C4-2B (cell line): ENCODE data around the gene MYO1E.
A peak's percentile ranks its signal among the peaks of the same experiment; 100 is the strongest.

ENCODE experiments used
- H3K27ac ChIP-seq: fragments of 450-650 bp; 2 replicates; pipeline ENCODE4 v1.5.1; 2017
- ZFX ChIP-seq: fragments of 450-650 bp; IDR thresholded peaks from 2 replicates; pipeline ENCODE4 v1.6.1; 2017
- TF ChIP-seq, protein P1 (sequence below): fragments of 450-650 bp; conservative IDR thresholded peaks from 2 replicates; pipeline ENCODE4 v1.5.1; 2017; ENCODE audit warnings: mild to moderate bottlenecking

The MYO1E gene

DNA sequence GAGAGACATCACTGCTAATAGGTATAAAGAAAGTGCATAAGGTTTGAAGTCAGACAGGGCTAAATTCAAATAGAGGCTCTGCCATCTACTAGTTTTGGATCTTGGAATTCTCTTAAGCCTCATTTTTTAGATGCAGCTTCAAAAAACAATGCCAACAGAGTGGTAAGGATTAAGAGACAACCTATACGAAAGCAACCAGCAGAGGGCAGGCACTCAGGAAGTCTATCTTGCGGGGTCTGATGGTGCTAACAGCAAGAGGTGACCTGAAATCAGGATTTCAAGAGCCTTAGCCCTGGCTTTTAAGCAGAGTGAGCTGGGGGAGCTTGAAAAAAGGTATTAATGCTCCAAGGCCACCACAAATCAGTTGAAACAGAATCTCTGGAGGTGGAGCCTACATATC is 125.3 kb downstream of the MYO1E start:
- TF ChIP-seq, protein P1, sequence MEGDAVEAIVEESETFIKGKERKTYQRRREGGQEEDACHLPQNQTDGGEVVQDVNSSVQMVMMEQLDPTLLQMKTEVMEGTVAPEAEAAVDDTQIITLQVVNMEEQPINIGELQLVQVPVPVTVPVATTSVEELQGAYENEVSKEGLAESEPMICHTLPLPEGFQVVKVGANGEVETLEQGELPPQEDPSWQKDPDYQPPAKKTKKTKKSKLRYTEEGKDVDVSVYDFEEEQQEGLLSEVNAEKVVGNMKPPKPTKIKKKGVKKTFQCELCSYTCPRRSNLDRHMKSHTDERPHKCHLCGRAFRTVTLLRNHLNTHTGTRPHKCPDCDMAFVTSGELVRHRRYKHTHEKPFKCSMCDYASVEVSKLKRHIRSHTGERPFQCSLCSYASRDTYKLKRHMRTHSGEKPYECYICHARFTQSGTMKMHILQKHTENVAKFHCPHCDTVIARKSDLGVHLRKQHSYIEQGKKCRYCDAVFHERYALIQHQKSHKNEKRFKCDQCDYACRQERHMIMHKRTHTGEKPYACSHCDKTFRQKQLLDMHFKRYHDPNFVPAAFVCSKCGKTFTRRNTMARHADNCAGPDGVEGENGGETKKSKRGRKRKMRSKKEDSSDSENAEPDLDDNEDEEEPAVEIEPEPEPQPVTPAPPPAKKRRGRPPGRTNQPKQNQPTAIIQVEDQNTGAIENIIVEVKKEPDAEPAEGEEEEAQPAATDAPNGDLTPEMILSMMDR: peak; percentile 76
- TF ChIP-seq ZFX: no peak
- H3K27ac ChIP-seq: no peak overlapping the region

DNA sequence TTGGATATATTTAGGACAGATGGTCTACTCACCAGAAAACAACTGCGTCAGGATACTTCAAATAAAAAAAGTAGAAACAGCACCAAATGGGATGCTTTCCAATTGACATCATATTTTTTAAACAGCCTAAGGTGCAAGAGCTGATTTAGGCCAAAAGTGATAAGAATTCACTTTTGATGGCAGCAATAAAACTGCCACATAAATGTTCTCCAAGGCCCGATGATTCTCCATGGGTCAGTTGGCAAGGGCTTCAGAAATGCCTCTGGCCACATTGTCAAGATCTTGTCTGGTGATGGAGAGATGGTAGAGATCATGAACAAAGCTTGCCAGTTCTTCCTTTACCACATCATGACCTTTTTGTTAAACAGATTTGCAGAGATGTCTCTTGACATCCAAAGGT is 127.1 kb downstream of the MYO1E start:
- H3K27ac ChIP-seq: no peak overlapping the region

DNA sequence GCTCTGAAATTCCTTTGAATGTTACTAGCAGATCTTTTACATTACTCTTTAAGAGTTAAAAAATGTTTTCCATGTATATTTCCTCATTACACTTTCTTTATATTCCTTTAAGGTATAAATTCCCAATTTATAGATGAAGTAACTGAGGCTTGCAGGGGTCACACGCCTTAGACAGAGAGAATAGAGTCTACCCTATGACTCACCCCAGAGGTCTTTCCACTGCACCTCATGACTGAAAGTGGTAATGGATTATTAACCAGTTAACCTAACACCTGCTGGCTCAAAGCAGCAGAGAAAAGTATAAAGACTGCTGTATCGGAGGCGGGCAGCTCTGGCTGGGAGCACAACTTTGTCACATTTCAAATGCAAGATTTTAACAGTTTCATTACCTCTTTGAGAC is 128.3 kb downstream of the MYO1E start:
- H3K27ac ChIP-seq: no peak overlapping the region
- no peak for TF ChIP-seq ZFX
- TF ChIP-seq, protein P1: no peak

More for the DNA sequence above, 127.1 kb downstream of the MYO1E start:
- no peak for TF ChIP-seq ZFX
- TF ChIP-seq, protein P1: no peak

DNA sequence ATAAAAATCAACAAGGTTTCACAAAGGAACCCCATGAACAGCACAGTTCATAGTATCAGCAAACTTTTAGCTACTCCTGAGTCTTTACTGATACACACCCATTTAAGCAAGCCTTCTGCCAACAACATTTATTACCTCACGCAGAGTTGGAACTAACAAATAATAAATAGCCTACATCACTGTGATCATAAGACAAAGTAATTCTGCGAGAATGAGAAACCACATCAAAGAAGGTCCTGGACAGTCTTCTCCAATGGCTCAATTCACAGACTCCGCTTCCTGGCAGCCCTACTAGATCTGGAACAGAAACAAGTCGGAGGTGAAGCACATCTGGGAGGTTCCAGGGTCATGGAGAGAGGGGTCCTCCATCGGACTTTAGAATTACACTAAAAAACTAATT is 129.0 kb downstream of the MYO1E start:
- no peak overlapping the region for H3K27ac ChIP-seq
- no peak for TF ChIP-seq ZFX
- TF ChIP-seq, protein P1: no peak

DNA sequence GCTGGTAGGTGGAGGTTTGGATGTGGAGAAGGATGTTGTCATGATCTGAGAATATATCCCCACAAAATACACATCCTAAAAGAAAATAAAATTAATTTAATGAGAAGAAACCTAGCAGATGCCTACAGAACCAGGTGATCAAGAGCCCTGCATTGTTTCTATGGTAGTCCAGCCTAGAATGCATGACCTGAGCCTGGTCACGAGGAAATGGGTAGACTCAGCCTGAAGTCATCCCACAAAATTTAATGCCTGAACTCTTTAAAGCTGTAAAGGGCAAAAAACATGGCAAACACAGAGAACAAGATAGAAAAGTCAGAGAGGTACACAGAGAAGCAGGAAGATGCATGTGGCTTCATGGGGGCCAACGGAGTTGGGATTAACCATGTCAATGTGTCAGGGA is 130.0 kb downstream of the MYO1E start:
- TF ChIP-seq, protein P1: no peak
- TF ChIP-seq ZFX: no peak
- H3K27ac ChIP-seq: no peak overlapping the region

DNA sequence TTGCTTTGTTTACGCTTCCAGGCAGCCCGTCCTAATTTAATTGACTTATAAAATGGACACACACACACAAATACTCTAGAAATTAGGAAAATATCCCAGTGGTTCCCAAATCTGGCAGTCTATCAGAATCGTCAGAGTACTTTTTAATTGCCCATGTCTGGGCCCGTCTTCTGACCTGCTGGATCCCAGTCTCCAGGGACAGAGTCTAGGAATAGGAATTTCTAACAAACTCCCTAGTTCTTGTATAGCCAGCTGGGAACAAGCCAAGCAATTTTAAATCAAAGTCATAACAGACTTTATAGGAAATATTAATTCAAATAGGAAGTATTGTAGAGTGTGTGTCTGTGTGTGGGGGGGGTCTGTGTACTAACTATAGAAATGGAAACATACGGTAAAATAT is 132.6 kb downstream of the MYO1E start:
- no peak for TF ChIP-seq ZFX
- TF ChIP-seq, protein P1: no peak

DNA sequence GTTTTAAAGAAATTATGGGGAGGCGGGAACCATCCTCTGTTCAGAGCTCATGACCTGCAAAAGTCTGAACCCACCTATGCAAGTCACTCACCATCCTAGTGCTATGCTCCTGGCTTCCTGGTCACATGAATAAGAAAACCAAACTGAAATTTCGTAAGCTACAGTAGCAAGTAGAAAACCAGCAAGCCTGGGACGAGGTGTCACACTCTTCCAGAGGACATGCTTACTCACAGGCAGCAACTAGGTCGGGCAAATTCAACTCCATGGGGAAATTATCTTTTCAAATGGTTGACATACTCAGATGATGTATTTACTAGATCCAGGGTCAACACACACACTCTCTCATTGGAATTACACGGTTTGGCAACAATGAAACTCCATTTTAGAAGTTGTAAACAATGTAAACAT is 134.7 kb downstream of the MYO1E start:
- TF ChIP-seq ZFX: no peak
- TF ChIP-seq, protein P1: no peak
- H3K27ac ChIP-seq: no peak overlapping the region

More for the DNA sequence above, 132.6 kb downstream of the MYO1E start:
- no peak overlapping the region for H3K27ac ChIP-seq
